ENCODE results near the gene LETM1. TPM values are rescaled to one million over a fixed set of nuclear protein-coding genes. Genes with fewer than 3 reads are reported as not detected.

The LETM1 gene
- total and polyA plus RNA-seq, 2 of the 13 experiments (the other 11 are each of a cell fraction or from before 2014, with no cell fraction given): 9.7 to 41.6 TPM

DNA sequence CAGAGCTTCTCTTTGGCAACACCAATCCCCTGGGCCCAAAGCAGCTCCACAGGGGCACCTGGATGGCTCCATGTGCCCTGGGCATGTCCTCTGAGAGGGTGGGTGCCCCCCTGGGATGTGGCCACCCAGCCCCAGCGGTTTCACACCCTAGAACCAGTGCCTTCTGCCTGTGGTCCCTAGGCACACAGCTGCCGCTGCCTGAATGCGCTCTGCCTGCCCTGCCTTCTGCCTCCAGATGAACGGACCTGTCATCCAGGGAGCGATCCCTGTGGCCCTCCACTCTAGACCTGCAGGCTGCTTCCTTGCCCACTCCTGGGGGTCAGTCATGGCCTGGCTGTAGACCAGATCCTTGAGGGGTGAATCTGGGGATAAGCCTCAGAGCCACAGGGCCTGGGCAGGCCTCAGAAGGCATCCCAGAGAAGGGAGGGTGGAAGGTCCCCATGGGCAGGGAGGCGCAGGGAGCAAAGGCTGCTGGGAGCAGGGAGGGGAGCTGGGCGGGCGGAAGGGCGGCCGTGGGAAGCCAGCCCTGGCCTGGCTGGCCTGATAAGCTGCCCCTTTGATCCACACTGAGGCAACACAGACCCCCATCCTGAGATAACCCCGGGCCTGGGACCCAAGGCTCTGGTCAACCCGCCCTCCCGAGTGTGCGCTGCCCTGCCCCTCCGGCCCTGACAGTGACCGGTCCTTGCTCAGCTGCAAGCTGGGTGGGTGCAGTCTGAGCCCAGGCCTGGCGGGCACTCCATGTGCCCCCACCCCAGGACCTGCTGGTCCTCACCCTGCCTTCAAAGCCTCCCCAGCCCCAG lies 71.0 kb downstream of the LETM1 start (continued):
- no peak for TF ChIP-seq ZNF589 (CRISPR knock-in tag; conservative IDR thresholded peaks at IDR 0.05)
- TF ChIP-seq, protein P1, sequence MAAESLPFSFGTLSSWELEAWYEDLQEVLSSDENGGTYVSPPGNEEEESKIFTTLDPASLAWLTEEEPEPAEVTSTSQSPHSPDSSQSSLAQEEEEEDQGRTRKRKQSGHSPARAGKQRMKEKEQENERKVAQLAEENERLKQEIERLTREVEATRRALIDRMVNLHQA (CRISPR knock-in tag; IDR thresholded peaks at IDR 0.05): no peak
- TF ChIP-seq MAZ (IDR thresholded peaks at IDR 0.05; ENCODE audit: borderline replicate concordance, low read depth, low read length): peak; percentile 50; the same call in 1 of the 2 replicates
- TF ChIP-seq MAZ (CRISPR knock-in tag; IDR thresholded peaks at IDR 0.05; ENCODE audit: low read depth): peak; percentile 84
- no peak for TF ChIP-seq SNRNP70 (IDR thresholded peaks at IDR 0.05; ENCODE audit: low read depth, low read length)
- no peak for TF ChIP-seq ZNF180 (CRISPR knock-in tag; IDR thresholded peaks at IDR 0.05; ENCODE audit: borderline replicate concordance, low read depth)
- TF ChIP-seq LCORL (IDR thresholded peaks at IDR 0.05): no peak
- TF ChIP-seq LCORL (CRISPR knock-in tag; IDR thresholded peaks at IDR 0.05): peak; percentile 99
- TF ChIP-seq, protein P2, sequence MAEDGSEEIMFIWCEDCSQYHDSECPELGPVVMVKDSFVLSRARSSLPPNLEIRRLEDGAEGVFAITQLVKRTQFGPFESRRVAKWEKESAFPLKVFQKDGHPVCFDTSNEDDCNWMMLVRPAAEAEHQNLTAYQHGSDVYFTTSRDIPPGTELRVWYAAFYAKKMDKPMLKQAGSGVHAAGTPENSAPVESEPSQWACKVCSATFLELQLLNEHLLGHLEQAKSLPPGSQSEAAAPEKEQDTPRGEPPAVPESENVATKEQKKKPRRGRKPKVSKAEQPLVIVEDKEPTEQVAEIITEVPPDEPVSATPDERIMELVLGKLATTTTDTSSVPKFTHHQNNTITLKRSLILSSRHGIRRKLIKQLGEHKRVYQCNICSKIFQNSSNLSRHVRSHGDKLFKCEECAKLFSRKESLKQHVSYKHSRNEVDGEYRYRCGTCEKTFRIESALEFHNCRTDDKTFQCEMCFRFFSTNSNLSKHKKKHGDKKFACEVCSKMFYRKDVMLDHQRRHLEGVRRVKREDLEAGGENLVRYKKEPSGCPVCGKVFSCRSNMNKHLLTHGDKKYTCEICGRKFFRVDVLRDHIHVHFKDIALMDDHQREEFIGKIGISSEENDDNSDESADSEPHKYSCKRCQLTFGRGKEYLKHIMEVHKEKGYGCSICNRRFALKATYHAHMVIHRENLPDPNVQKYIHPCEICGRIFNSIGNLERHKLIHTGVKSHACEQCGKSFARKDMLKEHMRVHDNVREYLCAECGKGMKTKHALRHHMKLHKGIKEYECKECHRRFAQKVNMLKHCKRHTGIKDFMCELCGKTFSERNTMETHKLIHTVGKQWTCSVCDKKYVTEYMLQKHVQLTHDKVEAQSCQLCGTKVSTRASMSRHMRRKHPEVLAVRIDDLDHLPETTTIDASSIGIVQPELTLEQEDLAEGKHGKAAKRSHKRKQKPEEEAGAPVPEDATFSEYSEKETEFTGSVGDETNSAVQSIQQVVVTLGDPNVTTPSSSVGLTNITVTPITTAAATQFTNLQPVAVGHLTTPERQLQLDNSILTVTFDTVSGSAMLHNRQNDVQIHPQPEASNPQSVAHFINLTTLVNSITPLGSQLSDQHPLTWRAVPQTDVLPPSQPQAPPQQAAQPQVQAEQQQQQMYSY (CRISPR knock-in tag; IDR thresholded peaks at IDR 0.05): no peak
- TF ChIP-seq ZFAT (CRISPR knock-in tag; conservative IDR thresholded peaks at IDR 0.05): no peak
- no peak for TF ChIP-seq SMARCC2 (IDR thresholded peaks at IDR 0.05)
- no peak for TF ChIP-seq SRF (IDR thresholded peaks at IDR 0.05; ENCODE audit: low read depth, low read length)
- no peak for TF ChIP-seq SMAD9 (CRISPR knock-in tag; IDR thresholded peaks at IDR 0.05)
- TF ChIP-seq, protein P3, sequence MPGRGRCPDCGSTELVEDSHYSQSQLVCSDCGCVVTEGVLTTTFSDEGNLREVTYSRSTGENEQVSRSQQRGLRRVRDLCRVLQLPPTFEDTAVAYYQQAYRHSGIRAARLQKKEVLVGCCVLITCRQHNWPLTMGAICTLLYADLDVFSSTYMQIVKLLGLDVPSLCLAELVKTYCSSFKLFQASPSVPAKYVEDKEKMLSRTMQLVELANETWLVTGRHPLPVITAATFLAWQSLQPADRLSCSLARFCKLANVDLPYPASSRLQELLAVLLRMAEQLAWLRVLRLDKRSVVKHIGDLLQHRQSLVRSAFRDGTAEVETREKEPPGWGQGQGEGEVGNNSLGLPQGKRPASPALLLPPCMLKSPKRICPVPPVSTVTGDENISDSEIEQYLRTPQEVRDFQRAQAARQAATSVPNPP (CRISPR knock-in tag; IDR thresholded peaks at IDR 0.05): no peak
- TF ChIP-seq PCBP2 (optimal IDR thresholded peaks at IDR 0.05; ENCODE audit: low read depth, low read length, poor library complexity, severe bottlenecking): no peak
- TF ChIP-seq, protein P4, sequence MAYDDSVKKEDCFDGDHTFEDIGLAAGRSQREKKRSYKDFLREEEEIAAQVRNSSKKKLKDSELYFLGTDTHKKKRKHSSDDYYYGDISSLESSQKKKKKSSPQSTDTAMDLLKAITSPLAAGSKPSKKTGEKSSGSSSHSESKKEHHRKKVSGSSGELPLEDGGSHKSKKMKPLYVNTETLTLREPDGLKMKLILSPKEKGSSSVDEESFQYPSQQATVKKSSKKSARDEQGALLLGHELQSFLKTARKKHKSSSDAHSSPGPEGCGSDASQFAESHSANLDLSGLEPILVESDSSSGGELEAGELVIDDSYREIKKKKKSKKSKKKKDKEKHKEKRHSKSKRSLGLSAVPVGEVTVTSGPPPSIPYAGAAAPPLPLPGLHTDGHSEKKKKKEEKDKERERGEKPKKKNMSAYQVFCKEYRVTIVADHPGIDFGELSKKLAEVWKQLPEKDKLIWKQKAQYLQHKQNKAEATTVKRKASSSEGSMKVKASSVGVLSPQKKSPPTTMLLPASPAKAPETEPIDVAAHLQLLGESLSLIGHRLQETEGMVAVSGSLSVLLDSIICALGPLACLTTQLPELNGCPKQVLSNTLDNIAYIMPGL (CRISPR knock-in tag; IDR thresholded peaks at IDR 0.05; ENCODE audit: borderline replicate concordance in 1 of 2, low read depth in 1 of 2): peak; percentile 74 to 81; a peak in 3 of 4 replicates
- TF ChIP-seq ZNF264 (CRISPR knock-in tag; IDR thresholded peaks at IDR 0.05): peak; percentile 51; the same call in 1 of the 2 replicates
- no peak for TF ChIP-seq SMAD3 (CRISPR knock-in tag; IDR thresholded peaks at IDR 0.05)
- TF ChIP-seq STAG1 (CRISPR knock-in tag; IDR thresholded peaks at IDR 0.05): peak; percentile 31
- no peak for TF ChIP-seq MIER2 (CRISPR knock-in tag; IDR thresholded peaks at IDR 0.05)
- TF ChIP-seq SYNCRIP (IDR thresholded peaks at IDR 0.05; ENCODE audit: insufficient read depth, low read depth, low read length): no peak
- TF ChIP-seq SNAI1 (CRISPR knock-in tag; IDR thresholded peaks at IDR 0.05; ENCODE audit: borderline replicate concordance): no peak
- TF ChIP-seq ZNF510 (CRISPR knock-in tag; IDR thresholded peaks at IDR 0.05; ENCODE audit: low read depth): peak; percentile 76; the same call in 1 of the 2 replicates
- no peak for TF ChIP-seq NR3C1 (CRISPR knock-in tag; IDR thresholded peaks at IDR 0.05)
